IMR-90 (cell line): ENCODE measurements around the gene SRC. TPM values are rescaled to one million over a fixed set of nuclear protein-coding genes. Genes with fewer than 3 reads are reported as not detected.

Experiments
- ATAC-seq: fragments of 200-7000 bp; cut with Tn5 transposase; 2 replicates; pipeline ENCODE4 v1.9.1; 2020; ENCODE audit warnings: low read depth, mild to moderate bottlenecking, moderate library complexity
- BruUV-seq: library from RNA; stranded (reverse); fragments of 400-500 nt; replicated peaks from 2 replicates; lab custom pipeline; 2021; lab: Mats Ljungman, UMichigan
- CTCF ChIA-PET: fragments of 300-600 bp; formaldehyde crosslinking; extraction: SDS; loops from one replicate; lab custom pipeline; 2021; ENCODE audit warnings: antibody characterized with exemption; lab: Yijun Ruan, JAX
- POLR2A ChIA-PET: fragments of 300-600 bp; sonication (Branson Sonifier 250); formaldehyde crosslinking; loops from one replicate; lab custom pipeline; 2022; ENCODE audit warnings: antibody characterized with exemption; ENCODE audit not compliant: unreplicated experiment; lab: Charles Lee
- DNase-seq: peaks from one replicate; pipeline ENCODE4 v3.0.0; 2013
- H2AFZ ChIP-seq: replicated peaks from 2 replicates; pipeline ENCODE3; 2013; ENCODE audit warnings: low read length, mild to moderate bottlenecking; ENCODE audit not compliant: poor library complexity
- H2AK5ac ChIP-seq: 2 replicates; pipeline ENCODE4 v1.6.1; 2013; ENCODE audit warnings: low read depth, low read length, inconsistent platforms
- H2AK9ac ChIP-seq: replicated peaks from 2 replicates; pipeline ENCODE3; 2013; ENCODE audit warnings: mild to moderate bottlenecking, low read depth, low read length, moderate library complexity; ENCODE audit not compliant: poor library complexity
- H2BK120ac ChIP-seq: 2 replicates; pipeline ENCODE4 v1.6.1; 2013; ENCODE audit warnings: low read depth, low read length, inconsistent platforms
- H2BK15ac ChIP-seq: 3 replicates; pipeline ENCODE4 v1.6.1; 2013; ENCODE audit warnings: low read depth, low read length, inconsistent platforms
- H2BK20ac ChIP-seq: 2 replicates; pipeline ENCODE4 v1.6.1; 2013; ENCODE audit warnings: low read depth, mild to moderate bottlenecking, inconsistent platforms, low read length, moderate library complexity
- H2BK5ac ChIP-seq: 2 replicates; pipeline ENCODE4 v1.6.1; 2013; ENCODE audit warnings: mild to moderate bottlenecking, low read depth, low read length, inconsistent platforms; ENCODE audit not compliant: poor library complexity, severe bottlenecking
- H3K14ac ChIP-seq: replicated peaks from 2 replicates; pipeline ENCODE4 v1.6.1; 2013; ENCODE audit warnings: low read depth, low read length, inconsistent platforms
- H3K18ac ChIP-seq: 2 replicates; pipeline ENCODE4 v1.6.1; 2013; ENCODE audit warnings: low read depth, low read length, control low read depth
- H3K23ac ChIP-seq: 2 replicates; pipeline ENCODE4 v1.6.1; 2013; ENCODE audit warnings: low read depth, low read length, inconsistent platforms
- H3K27ac ChIP-seq: 2 replicates; pipeline ENCODE4 v1.5.1; 2013; ENCODE audit warnings: mild to moderate bottlenecking, control low read depth, low read length; ENCODE audit not compliant: insufficient read depth
- H3K27me3 ChIP-seq: 2 replicates; pipeline ENCODE4 v1.6.1; 2013; ENCODE audit warnings: low read length; ENCODE audit not compliant: control insufficient read depth, insufficient read depth
- H3K36me3 ChIP-seq: 2 replicates; pipeline ENCODE4 v1.6.1; 2013; ENCODE audit warnings: low read length, mixed read lengths; ENCODE audit not compliant: control insufficient read depth, insufficient read depth
- H3K4ac ChIP-seq: 2 replicates; pipeline ENCODE4 v1.6.1; 2013; ENCODE audit warnings: low read depth, low read length, inconsistent platforms
- H3K4me1 ChIP-seq: 2 replicates; pipeline ENCODE4 v1.6.1; 2013; ENCODE audit warnings: low read length, mixed read lengths; ENCODE audit not compliant: control insufficient read depth, insufficient read depth
- H3K4me2 ChIP-seq: 2 replicates; pipeline ENCODE4 v1.6.1; 2013; ENCODE audit warnings: low read depth, mild to moderate bottlenecking, control low read depth, low read length, moderate library complexity
- H3K4me3 ChIP-seq: 2 replicates; pipeline ENCODE4 v1.5.1; 2013; ENCODE audit warnings: low read depth, mild to moderate bottlenecking, control low read depth, low read length, moderate library complexity; ENCODE audit not compliant: insufficient read depth
- H3K56ac ChIP-seq: 2 replicates; pipeline ENCODE4 v1.6.1; 2013; ENCODE audit warnings: low read length, inconsistent platforms; ENCODE audit not compliant: insufficient read depth; ENCODE audit errors: extremely low read depth
- H3K79me1 ChIP-seq, 2 experiments: 2 replicates each; pipeline ENCODE4 v1.6.1; 2013; ENCODE audit warnings: low read length in 2 of 2, inconsistent platforms in 1 of 2, low read depth in 1 of 2
- H3K9ac ChIP-seq: 2 replicates; pipeline ENCODE4 v1.6.1; 2013; ENCODE audit warnings: low read depth, low read length, control low read depth
- H3K9me1 ChIP-seq: 2 replicates; pipeline ENCODE4 v1.6.1; 2013; ENCODE audit warnings: low read length, inconsistent platforms; ENCODE audit not compliant: insufficient read depth
- H3K9me3 ChIP-seq: 2 replicates; pipeline ENCODE4 v1.6.1; 2013; ENCODE audit warnings: low read length; ENCODE audit not compliant: control insufficient read depth, insufficient read depth
- H4K20me1 ChIP-seq: 2 replicates; pipeline ENCODE4 v1.6.1; 2013; ENCODE audit warnings: low read length, inconsistent platforms; ENCODE audit not compliant: insufficient read depth
- H4K5ac ChIP-seq: 2 replicates; pipeline ENCODE4 v1.6.1; 2013; ENCODE audit warnings: mild to moderate bottlenecking, low read depth, low read length, control low read depth
- H4K8ac ChIP-seq, 2 experiments: 2 replicates each; pipeline ENCODE4 v1.6.1; 2013; ENCODE audit warnings: low read depth in 2 of 2, low read length in 2 of 2, control low read depth in 1 of 2, inconsistent platforms in 1 of 2
- H4K91ac ChIP-seq: 2 replicates; pipeline ENCODE4 v1.6.1; 2013; ENCODE audit warnings: low read depth, low read length, inconsistent platforms; ENCODE audit not compliant: insufficient read depth
- BHLHE40 ChIP-seq: fragments of 150-350 bp; IDR thresholded peaks from 2 replicates; pipeline ENCODE4 v1.6.1; 2016; ENCODE audit warnings: mild to moderate bottlenecking, low read depth, low read length
- CEBPB ChIP-seq: IDR thresholded peaks from 2 replicates; pipeline ENCODE4 v1.6.1; 2012; ENCODE audit warnings: low read depth, low read length, improper control_type of control experiment
- CHD1 ChIP-seq: IDR thresholded peaks from 2 replicates; pipeline ENCODE4 v1.6.1; 2012; ENCODE audit warnings: low read depth, low read length, improper control_type of control experiment
- FOS ChIP-seq: fragments of 150-350 bp; IDR thresholded peaks from 2 replicates; pipeline ENCODE4 v1.6.1; 2016; ENCODE audit warnings: low read depth, low read length
- MAFK ChIP-seq: IDR thresholded peaks from 2 replicates; pipeline ENCODE4 v1.6.1; 2012; ENCODE audit warnings: low read depth, low read length, improper control_type of control experiment
- MAZ ChIP-seq: IDR thresholded peaks from 2 replicates; pipeline ENCODE4 v1.6.1; 2012; ENCODE audit warnings: low read depth, mild to moderate bottlenecking, low read length, improper control_type of control experiment, moderate library complexity, borderline replicate concordance
- MXI1 ChIP-seq: IDR thresholded peaks from 2 replicates; pipeline ENCODE4 v1.6.1; 2012; ENCODE audit warnings: low read depth, mild to moderate bottlenecking, low read length, moderate library complexity, borderline replicate concordance
- NFE2L2 ChIP-seq: fragments of 150-350 bp; IDR thresholded peaks from 2 replicates; pipeline ENCODE4 v1.6.1; 2016; ENCODE audit warnings: low read depth, mild to moderate bottlenecking, low read length
- POLR2A ChIP-seq: IDR thresholded peaks from 2 replicates; pipeline ENCODE4 v1.6.1; 2012; ENCODE audit warnings: mild to moderate bottlenecking, low read depth, low read length
- RAD21 ChIP-seq: IDR thresholded peaks from 2 replicates; pipeline ENCODE4 v1.6.1; 2012; ENCODE audit warnings: low read length, improper control_type of control experiment
- RCOR1 ChIP-seq: IDR thresholded peaks from 2 replicates; pipeline ENCODE4 v1.6.1; 2012; ENCODE audit warnings: mild to moderate bottlenecking, low read length, improper control_type of control experiment; ENCODE audit not compliant: insufficient replicate concordance
- RFX5 ChIP-seq: IDR thresholded peaks from 2 replicates; pipeline ENCODE4 v1.8.0; 2012; ENCODE audit warnings: low read depth, mild to moderate bottlenecking, low read length, moderate library complexity
- SMC3 ChIP-seq: fragments of 150-350 bp; IDR thresholded peaks from 2 replicates; pipeline ENCODE4 v1.6.1; 2016; ENCODE audit warnings: low read depth, mild to moderate bottlenecking, antibody characterized with exemption, low read length, moderate library complexity
- USF2 ChIP-seq: fragments of 150-350 bp; IDR thresholded peaks from 2 replicates; pipeline ENCODE4 v1.6.1; 2017; ENCODE audit warnings: mild to moderate bottlenecking, antibody characterized with exemption, low read length, low read depth
- WGBS, 2 experiments: methylation state at CpG; one replicate each; pipeline versions ENCODE4 v1.1.5 to v1.1.7; 2013; ENCODE audit warnings: missing lambda C conversion rate in 2 of 2; ENCODE audit not compliant: insufficient read length in 1 of 2; ENCODE audit errors: extremely low coverage in 2 of 2; 5-methylcytosine and 5-hydroxymethylcytosine counted together
- dilution Hi-C: fragments of 300-500 bp; cut with HindIII; formaldehyde crosslinking; loops from one replicate; pipeline ENCODE4 v1.14.3; 2018; ENCODE audit warnings: low sequenced_read_pairs; ENCODE audit not compliant: unreplicated experiment
- in situ Hi-C: fragments of 300-500 bp; cut with MboI; formaldehyde crosslinking; loops from 3 replicates; pipeline ENCODE4 v1.14.3; 2019; ENCODE audit warnings: low sequenced_read_pairs, inconsistent platforms, mixed read lengths
- intact Hi-C: fragments of 100-400 bp; cut with micrococcal nuclease; formaldehyde crosslinking; loops from 2 replicates; pipeline ENCODE4 v1.10.0; 2022
- polyA plus RNA-seq, 3 experiments: library from polyadenylated mRNA; depleted of rRNA; stranded (reverse); fragments of >200 nt; gene quantifications; 2 replicates each; pipeline ENCODE4 v1.2.3, GENCODE V29; 2012; ENCODE audit warnings: low replicate concordance in 1 of 3
- total RNA-seq: library from RNA; depleted of rRNA; stranded (reverse); fragments of >200 nt; gene quantifications from 2 replicates; pipeline ENCODE4 v1.2.3, GENCODE V29; 2012
- TF ChIP-seq, protein P1 (sequence below): conservative IDR thresholded peaks from 2 replicates; pipeline ENCODE4 v1.5.1; 2012; ENCODE audit warnings: mild to moderate bottlenecking, low read depth, low read length, improper control_type of control experiment
- TF ChIP-seq, protein P2 (sequence below): fragments of 150-350 bp; IDR thresholded peaks from 2 replicates; pipeline ENCODE4 v1.6.1; 2016; ENCODE audit warnings: low read depth, mild to moderate bottlenecking, low read length, moderate library complexity, borderline replicate concordance

The SRC gene
- total and polyA plus RNA-seq, 2 of the 4 experiments (the other 2 are of a cell fraction): 7.0 to 24.2 TPM

- ChIA-PET POLR2A (no interaction called here), CTCF (no interaction called here)
- Histone ChIP-seq H2BK5ac (no peak overlapping the region), H2AK5ac (no peak overlapping the region), H2BK20ac (no peak overlapping the region), H3K36me3 (peaks cover 28% of the 10 kb centered on the region), H3K9me3 (no peaks in the 10 kb centered on the region), H3K27ac (no peak overlapping the region), H4K8ac (no peak overlapping the region), H4K20me1 (peaks cover 8% of the 10 kb centered on the region), H3K9me1 (peaks cover 40% of the 10 kb centered on the region), H3K4me3 (no peak overlapping the region), H2BK120ac (no peak overlapping the region), H4K91ac (no peak overlapping the region), H3K27me3 (no peaks in the 10 kb centered on the region), H3K4me2 (no peak overlapping the region), H3K79me1 (peaks cover 35 to 89% of the 10 kb centered on the region in 2 experiments), H3K14ac (no peak overlapping the region), H2AK9ac (no peak overlapping the region), H3K4me1 (peaks cover 33% of the 10 kb centered on the region), H4K5ac (no peak overlapping the region), H2AFZ (no peak overlapping the region), H3K18ac (no peak overlapping the region), H3K9ac (no peak overlapping the region), H2BK15ac (no peak overlapping the region), H3K23ac (no peak overlapping the region), H3K56ac (no peak overlapping the region), H3K4ac (no peak overlapping the region)
- BruUV-seq: no TSS peak
- in situ Hi-C loops (no loop called here), intact Hi-C loops (no loop called here), dilution Hi-C loops (no loop called here)
- DNase-seq (no peak), ATAC-seq (no peak)
- WGBS, 2 experiments: no CpG with 5 or more reads among the region's 11 CpGs
- TF ChIP-seq MXI1 (no peak), CHD1 (no peak), NFE2L2 (no peak), MAZ (no peak), RAD21 (no peak), RFX5 (no peak), RCOR1 (no peak), POLR2A (no peak), FOS (no peak), BHLHE40 (no peak), MAFK (no peak), SMC3 (no peak), USF2 (no peak), CEBPB (no peak)
- TF ChIP-seq, protein P1, sequence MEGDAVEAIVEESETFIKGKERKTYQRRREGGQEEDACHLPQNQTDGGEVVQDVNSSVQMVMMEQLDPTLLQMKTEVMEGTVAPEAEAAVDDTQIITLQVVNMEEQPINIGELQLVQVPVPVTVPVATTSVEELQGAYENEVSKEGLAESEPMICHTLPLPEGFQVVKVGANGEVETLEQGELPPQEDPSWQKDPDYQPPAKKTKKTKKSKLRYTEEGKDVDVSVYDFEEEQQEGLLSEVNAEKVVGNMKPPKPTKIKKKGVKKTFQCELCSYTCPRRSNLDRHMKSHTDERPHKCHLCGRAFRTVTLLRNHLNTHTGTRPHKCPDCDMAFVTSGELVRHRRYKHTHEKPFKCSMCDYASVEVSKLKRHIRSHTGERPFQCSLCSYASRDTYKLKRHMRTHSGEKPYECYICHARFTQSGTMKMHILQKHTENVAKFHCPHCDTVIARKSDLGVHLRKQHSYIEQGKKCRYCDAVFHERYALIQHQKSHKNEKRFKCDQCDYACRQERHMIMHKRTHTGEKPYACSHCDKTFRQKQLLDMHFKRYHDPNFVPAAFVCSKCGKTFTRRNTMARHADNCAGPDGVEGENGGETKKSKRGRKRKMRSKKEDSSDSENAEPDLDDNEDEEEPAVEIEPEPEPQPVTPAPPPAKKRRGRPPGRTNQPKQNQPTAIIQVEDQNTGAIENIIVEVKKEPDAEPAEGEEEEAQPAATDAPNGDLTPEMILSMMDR: no peak
- TF ChIP-seq, protein P2, sequence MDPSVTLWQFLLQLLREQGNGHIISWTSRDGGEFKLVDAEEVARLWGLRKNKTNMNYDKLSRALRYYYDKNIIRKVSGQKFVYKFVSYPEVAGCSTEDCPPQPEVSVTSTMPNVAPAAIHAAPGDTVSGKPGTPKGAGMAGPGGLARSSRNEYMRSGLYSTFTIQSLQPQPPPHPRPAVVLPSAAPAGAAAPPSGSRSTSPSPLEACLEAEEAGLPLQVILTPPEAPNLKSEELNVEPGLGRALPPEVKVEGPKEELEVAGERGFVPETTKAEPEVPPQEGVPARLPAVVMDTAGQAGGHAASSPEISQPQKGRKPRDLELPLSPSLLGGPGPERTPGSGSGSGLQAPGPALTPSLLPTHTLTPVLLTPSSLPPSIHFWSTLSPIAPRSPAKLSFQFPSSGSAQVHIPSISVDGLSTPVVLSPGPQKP: no peak
Measured at GRCh38 chr20:37310951-37311350, 35.0 kb upstream of the SRC start.
